ENCODE measurements around the gene TSPAN18.

GRCh38 chr11:44680982-44681597 lies 45.7 kb upstream of the TSPAN18 start:
- TF ChIP-seq CTCF (IDR thresholded peaks at IDR 0.05) (no peak), POLR2A (IDR thresholded peaks at IDR 0.05) (no peak)

Data from tibial nerve (tissue), 3 donors.